Mesenteric fat pad (tissue), 1 donor: ENCODE results near the gene RASA3. TPM values are rescaled to one million over a fixed set of nuclear protein-coding genes. Genes with fewer than 3 reads are reported as not detected.

Source experiments
- DNase-seq: peaks from one replicate; pipeline ENCODE4 v3.0.0-alpha.2; 2020; ENCODE audit warnings: low spot score
- total RNA-seq: library from RNA; stranded (reverse); fragmentation: NEBNext Ultra II Directional; extraction: Animal tissue kit (Norgen Biotek cat#: 25700); gene quantifications from one replicate; pipeline ENCODE4 v1.2.1, GENCODE V29; 2021
- donor health status: DM: yes; HTN: yes; CAD: no.

Gene RASA3
- total RNA-seq, 1 donor from 2014 or later: 102 TPM

DNA sequence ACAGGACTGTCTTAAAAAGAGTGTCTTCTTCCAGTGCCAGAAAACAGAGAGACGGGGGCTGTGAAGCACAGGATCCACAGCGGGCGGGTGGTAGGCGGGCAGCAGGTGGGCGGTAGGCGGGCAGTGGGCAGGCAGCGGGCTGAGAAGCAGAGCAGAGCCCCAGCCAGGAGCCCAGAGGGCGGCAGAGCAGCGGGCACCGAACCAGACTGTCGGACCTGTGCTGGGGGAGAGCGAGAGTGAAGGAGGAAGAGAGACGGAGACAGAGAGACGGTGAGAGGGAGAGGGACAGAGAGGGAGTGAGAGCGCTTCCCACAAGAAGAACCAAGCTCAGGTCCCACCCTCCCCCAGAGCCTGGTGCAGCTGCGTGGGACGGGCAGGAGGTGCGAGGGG, 30.3 kb downstream of the RASA3 start:
- peak; percentile 80 for DNase-seq

DNA sequence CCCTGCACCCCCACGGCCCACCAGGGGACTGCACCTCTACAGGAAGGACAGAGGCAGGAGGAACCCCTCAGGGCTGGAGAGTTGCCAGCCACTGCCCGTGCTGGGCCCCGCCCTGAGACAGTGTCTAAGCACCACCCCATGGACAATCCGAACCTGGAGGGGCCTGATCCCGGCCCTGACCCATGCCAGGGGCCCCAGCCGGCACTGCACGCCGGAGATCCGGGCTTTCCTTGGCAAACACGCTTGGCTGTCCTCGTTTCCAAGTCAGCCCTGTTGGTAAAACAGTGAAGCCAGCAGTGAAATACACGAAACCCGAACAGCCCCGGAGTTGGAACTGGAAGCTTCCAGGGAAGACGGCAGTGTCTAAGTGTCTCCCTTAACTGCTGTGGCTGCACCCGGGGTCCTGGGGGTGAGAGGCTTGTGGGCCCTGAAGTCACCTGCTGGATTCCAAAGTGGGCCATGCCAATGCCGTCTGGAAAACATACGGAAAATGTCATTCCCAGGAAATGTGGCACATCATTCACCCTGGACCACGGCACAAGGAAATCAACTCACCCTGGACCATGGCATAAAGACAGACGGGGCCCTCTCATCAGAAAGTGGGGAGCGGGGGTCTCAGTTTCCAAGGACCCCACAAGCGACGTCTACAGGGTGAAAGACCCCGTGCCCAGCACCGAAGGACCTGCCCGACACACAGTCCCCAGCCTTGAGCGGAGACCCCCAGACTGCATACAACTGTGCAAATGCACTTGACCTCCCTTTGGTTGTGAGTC, 30.9 kb downstream of the RASA3 start:
- DNase-seq: peak; percentile 89

DNA sequence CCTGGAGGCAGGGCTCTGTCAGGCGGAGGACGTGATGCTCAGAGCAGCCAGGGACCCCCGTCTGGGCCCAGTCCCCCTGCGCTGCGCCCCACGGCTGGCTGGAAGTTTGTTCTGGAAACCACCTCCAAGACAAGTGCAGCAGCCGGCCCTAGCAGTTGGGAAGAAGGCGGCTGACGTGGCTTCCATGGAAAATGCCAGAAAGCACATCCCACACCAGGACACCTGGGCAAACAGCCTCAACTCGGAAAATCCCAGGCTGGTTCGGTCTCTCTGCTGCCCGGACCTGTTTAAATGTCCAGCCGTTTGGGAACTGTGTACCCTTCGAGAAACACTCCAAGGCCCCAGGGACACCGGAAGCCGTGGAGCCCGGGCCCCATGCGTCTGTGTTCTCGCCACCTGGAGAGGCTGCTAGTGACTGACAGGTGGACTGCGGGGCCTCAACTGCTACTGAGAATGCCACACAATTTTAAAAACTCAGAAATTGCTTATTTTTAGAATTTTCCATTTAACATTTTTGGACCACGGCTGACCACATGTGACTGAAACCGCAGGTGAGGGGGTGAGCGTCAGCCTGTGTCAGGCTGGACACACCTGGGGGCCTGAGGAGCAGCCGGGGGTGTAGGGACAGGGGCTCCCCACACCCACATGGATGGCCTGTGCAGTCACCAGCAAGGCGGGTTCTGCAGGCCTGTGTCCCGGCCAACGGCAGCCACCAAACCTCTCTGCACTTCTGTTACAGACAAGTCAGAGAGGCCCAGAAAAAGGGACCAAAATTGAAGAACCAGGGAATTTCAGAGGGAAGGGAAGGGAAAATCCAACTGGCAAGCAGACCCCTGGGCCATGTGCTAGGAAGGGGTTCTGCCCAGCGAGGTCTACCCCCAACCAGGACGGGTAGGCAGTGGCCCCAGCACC, 31.7 kb downstream of the RASA3 start:
- peak; percentile 76 for DNase-seq

DNA sequence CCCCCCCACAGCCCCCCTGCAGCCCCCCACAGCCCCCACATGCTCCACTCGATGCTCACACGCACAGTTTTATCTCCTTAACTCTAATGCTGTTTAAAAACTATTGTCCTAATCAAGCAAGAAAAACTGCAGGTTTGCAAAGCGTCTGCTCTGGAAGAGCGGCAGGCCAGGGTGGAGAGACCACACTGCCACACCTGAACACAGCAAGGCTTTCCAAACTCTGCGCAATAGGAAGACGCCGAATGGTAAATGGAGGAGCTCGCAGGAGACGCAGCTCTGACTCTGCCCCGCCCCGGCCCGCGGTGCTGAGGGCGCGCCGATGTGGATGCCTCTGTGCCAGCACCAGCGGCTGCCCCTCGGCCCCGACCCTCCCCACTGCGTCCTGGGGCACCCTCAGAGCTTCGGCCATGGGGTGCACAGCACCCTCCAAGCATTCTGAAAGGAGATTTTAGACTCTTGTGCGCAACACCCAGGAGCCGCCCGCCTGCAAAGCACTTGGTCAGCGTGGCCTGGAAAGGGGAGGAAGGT, 32.4 kb downstream of the RASA3 start:
- DNase-seq: peak; percentile 83

DNA sequence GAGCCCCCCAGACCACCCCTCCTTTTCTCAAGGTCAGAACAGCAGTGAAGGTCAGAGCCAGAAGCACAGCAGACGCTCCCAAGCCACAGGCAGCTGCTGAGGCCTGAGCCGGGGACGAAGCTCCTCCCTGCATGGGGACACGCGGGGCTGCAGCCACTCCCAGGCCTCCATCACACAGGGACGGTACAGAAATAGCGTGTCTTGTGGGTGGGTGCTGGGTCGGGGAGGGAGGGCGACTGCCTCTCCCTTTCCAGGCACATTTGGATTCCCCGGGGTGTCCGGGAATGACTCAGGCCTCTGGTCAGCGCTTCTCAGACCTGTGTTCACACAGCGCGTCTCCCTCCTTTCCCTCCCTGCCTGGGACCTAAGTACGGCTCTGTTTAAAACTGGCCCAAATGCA, 33.2 kb downstream of the RASA3 start:
- peak; percentile 91 for DNase-seq

DNA sequence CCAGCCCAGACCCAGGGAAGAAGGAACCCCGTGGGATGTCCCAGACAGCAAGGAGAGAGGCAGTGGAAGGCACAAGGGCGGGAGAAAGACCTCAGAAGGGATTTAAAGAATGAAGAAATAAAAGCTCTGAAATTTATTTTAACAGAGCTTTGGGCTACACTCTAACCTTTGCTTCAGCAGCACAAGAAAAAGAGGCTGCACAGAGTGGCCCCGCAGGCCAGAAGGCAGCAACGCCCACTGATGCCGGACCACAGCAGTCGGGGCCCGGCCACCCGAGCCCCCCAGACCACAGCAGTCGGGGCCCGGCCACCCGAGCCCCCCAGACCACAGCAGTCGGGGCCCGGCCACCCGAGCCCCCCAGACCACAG, 33.8 kb downstream of the RASA3 start:
- DNase-seq: peak; percentile 11

DNA sequence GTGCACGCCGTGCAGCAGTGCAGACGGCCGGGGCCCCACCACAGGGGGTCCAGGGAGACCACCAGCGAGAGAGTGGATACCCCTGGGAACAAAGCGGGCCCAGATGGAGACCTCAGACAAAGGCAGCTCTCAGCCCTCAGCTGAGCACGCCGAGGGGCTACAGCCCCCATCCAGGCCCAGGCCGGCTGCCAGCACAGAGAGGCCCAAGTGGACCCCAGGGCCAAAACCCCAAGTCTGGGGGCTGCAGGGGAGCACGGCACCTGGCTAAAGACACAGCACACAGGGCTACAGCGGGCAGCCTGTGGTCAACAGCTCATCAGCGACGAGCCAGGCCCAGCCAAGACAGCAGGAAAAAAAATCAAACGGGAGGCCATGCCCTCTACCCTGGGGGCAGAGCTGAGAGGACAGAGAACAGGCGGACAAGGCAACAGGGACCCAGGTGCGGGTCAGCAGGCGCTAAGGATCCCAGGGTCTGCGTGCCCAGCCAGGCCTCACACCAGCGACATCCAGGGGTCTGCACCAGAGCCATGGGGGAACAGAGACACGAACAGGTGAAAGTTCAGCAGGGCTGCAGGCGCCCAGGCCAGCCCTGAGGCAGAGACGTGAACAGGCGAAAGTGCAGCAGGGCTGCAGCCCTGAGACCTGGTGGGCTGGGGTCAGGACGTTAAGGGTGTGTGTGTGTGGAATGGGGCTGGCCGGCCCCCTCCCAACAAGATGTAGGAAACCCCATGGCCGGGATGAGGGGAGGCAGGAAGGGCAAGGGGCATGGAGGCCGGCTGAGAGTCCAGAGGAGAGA, 34.3 kb downstream of the RASA3 start:
- peak; percentile 79 for DNase-seq

DNA sequence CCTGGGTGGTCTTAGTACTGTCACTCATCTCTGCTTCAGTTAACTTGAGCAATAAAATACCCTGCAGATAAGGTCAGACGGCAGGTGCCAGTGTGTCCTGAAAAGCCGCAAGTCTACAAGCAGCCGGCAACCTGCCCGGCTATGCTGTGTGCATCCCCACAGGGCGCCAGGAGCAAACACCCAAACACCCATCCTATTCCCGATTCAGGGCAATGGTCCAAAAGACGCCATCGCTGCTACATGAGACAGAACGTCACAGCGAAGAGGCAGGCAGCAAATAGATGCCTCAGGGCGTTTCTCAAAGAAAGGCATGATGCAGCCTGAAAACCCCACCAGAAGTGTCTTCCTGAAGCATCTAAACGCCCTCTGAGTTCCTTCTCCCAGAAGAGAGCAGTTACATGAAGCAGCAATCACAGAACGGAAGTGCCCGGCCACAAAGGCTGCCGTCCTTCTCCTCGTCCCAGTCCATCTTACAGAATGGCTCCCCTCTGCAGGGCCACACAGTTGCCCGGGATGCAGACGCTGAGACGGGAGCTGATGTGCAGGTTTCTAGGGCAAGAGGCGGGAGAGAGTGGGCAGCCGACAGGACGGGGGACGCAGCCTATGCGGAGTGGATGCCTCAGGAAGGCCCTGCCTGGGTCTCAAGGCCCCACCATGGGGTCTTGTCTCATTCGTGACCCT, 35.1 kb downstream of the RASA3 start:
- DNase-seq: peak; percentile 68

DNA sequence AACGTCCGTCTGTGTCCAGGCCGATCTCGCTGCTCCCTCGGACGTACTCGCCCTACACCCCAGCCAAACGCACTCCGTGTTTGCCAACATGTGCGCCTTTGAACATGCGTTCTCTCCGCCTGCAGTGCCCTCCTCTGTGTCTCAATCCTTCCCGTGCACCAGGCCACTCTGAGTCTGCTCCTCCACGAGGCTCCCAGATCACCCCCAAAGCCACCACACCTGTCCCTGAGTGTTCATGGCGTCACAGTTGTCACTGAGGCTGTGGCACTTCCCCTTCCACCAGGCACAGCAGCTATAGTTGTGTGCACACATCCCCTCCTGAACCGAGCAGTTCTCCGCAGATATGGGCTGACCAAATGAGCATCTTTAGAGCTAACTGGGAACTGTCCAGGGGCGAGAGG, 35.6 kb downstream of the RASA3 start:
- DNase-seq: peak; percentile 69

DNA sequence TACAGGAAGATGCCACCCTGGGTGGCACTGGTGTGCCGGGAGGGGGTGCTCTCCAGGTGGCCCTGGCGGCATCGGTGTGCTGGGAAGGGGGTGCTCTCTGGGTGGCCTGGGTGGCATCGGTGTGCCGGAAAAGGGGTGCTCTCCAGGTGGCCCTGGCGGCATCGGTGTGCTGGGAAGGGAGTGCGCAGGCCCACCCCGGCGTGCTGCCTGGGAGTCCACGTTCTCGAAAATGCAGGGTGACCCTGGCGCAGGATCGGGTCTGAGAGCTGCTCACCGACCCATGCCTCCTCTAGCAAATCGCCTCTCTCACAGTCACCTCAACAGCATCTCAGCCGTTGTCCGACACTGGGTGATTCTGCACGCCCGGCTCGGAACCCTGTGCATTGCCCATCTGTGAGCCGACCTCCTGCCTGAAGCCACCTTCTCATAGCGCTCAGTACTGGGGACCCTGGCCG, 36.4 kb downstream of the RASA3 start:
- peak; percentile 83 for DNase-seq

DNA sequence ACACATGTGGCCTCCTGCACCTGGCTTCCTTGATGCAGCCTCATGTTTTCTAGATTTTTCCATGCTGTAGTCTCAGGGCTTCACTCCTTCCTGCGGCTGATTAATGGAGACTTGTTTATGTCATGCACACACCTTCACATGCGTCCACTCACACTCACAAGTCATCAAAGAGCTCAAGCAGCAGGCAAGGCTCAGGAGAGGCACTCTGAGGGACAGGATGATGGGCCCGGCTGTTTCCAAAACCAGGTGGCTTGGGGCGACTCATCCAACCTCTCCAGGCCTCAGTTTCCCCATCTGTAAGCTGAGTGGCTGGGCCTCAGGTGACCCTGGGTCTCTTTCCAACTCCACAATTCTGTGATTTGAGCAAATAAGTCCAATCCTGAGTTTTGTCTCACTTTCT, 36.9 kb downstream of the RASA3 start:
- peak; percentile 35 for DNase-seq

DNA sequence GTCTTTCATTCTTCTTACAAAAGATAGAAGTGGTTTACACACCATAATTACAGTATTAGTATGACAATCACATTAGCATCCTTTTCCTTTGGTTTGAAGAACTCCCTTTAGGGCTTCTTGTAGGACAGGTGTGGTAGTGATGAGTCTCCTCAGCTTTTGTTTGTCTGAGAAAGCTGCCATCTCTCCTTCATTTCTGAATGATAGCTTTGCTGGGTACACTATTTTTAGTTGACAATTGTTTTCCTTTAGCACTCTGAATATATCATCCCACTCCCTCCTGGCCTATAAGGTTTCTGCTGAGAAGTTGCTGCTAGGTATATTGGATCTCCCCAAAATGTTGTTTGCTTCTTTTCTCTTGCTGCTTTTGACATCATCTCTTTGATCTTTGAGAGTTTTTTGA, 39.3 kb downstream of the RASA3 start:
- no peak for DNase-seq

DNA sequence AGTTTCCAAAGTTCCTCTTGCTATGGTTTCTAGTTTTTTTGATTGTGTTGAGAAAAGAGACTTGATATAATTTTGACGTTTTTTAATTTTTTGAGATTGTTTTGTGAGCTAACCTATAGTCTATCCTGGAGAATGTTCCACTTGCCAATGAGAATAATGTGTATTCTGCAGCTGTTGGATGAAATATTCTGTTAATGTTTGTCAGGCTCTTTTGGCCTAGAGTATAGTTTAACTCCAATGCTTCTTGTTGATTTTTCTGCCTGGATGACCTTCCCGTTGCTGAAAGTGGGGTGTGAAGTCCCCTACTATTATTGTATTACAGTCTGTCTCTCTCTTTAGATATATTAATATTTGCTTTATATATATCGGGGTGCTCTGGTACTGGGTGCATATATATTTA, 40.0 kb downstream of the RASA3 start:
- DNase-seq: no peak

DNA sequence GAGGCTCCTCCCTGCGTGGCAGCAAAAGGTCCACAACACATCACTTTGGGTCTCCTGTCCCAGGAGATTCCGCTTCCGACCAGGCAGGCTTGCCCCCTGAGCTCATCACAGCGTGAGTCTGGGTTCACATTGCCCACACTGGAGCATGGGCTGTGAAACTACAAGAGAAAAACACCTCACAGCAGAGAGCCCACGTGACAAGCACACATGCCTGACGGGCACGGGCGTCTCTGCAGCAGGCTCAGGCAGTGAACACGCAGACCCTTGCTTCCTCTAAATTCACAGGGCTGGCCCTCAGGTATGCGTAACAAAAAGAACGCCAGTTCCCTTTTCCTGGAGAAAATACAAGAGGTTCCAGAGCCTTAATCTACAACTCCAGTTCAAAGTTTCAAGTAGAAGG, 41.9 kb downstream of the RASA3 start:
- DNase-seq: peak; percentile 49

DNA sequence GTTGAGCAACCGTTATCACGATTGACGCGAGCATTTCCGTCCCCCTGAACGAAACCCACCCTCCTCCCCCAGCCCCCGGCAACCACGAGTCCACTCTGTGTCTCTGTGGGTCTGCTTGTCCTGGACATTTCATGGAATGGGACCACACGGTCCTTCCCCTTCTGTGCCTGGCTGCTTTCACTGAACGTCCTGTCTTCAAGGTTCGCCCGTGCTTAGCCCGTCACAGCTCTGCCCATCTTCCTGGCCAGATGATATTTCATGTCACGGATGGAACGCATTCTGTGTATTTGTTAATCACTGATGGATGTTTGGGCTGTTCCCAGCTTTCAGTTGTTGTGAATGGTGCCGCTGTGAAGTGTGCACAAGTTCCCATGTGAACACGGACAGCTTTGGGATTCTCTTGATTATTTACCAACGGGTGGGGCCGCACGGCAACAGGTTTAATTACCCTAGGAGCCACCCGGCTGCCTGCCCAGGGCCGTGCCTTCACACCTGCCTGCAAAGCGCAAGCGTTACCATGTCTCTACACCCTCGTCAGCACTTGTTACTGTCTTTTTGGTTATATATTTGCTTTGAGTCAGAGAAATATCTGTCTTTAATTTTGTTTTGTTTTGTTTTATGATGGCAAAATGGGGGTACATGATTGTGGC, 42.5 kb downstream of the RASA3 start:
- peak; percentile 43 for DNase-seq

DNA sequence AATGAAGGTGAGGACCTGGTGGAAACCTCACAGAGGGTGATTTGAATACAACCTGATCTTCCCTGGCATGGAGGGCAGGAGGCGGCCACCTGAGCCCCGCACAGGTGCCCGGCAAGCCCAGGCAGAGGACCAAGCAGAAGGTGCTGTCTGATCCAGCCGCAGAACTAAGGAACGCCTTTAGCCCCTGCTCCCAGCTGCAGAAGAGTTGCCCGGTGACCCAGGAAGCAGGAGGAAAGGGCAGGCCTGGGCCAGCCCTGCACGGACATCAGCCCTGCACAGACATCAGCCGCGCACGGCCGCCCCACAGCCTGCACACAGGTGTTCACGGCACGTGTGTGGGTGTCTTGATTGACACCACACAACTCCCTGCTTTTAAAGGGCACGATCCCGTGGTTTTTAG, 43.1 kb downstream of the RASA3 start:
- peak; percentile 47 for DNase-seq

DNA sequence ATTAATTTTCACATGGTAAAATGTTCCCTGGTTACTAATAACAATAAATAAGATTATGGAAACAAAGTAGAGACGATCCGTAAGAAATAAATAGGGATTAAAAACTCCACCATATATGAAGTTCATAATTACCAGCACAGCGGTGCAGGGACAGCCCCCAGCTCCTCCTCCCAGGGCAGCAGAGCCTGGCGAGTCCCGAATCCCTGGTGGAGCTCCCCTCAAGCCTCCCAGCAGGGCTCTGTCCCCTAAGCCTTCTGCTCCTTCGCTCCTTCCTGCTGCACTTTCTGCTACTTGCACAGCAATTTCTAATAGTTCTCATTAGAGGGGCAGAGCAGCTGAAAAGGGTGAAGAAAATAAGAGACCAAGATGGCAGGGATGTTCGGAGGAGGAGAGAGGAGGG, 43.6 kb downstream of the RASA3 start:
- peak; percentile 22 for DNase-seq

DNA sequence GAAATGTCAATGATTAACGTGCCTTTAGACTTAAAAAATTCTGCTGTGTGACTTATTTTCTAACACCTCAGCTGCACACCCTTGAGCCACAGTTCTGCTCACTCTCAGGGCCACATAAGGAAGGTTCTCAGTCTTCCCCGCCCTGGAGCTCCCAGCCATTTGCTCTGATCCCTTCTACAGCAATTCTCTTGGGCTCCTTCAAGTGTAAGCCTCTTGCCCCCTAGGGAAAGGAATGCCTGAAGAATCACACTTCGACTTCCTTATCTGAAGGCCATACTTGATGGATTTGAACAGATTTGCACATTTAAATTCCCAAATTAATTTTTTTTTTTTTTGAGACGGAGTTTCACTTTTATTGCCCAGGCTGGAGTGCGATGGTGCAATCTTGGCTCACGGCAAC, 44.2 kb downstream of the RASA3 start:
- DNase-seq: no peak

DNA sequence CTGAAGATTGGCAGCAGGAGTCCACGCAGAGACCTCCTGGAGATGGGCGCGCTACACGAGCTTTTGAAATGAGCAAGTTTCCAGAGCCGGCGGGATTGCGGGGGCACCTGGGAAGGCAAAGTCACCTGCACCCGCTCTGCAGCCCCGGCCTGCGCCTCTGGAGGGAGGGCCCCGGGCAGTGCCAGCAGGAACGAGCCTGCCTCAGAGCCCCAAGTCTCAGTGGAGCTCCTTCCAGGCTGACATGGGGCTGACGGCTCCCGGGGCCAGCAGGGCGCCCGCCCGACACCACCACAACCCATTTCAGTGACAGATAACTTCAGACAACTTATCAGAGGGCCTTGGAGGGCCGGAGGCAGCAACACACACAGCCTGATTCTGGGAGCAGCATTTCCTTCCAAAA, 45.0 kb downstream of the RASA3 start:
- peak; percentile 84 for DNase-seq
